HG02763 (cell line): ENCODE results near the gene PFKFB1.
A peak's percentile ranks its signal among the peaks of the same experiment; 100 is the strongest.

Experiments
- ATAC-seq: cut with Tn5 transposase; IDR thresholded peaks from one replicate; pipeline ENCODE4 v1.9.1; 2021; ENCODE audit warnings: mild to moderate bottlenecking, moderate library complexity; ENCODE audit not compliant: unreplicated experiment

Gene PFKFB1

GRCh38 chrX:54994099-54994498 lies at the start of gene PFKFB1:
PFKFB1 (minus strand) TSS chrX:54994188; CDS start chrX:54994007, 181 bp downstream.
- ATAC-seq: no peak

- ATAC-seq: no peak
Measured at GRCh38 chrX:55041514-55041913, 47.5 kb upstream of the PFKFB1 start.

GRCh38 chrX:55039471-55039870 lies 45.5 kb upstream of the PFKFB1 start:
- no peak for ATAC-seq

GRCh38 chrX:55033429-55033828 lies 39.4 kb upstream of the PFKFB1 start:
- no peak for ATAC-seq

- ATAC-seq: no peak
Measured at GRCh38 chrX:55030271-55031205, 36.5 kb upstream of the PFKFB1 start, which contains the start of gene ALAS2. ALAS2 (minus strand) TSS chrX:55030977; CDS start chrX:55026000, 4,977 bp downstream.

- no peak for ATAC-seq
Measured at GRCh38 chrX:55029291-55029690, 35.3 kb upstream of the PFKFB1 start.

- no peak for ATAC-seq
Measured at GRCh38 chrX:55028611-55029010, 34.6 kb upstream of the PFKFB1 start.

GRCh38 chrX:55028040-55028439 lies 34.1 kb upstream of the PFKFB1 start:
- no peak for ATAC-seq

GRCh38 chrX:55026840-55027239 lies 32.9 kb upstream of the PFKFB1 start:
- ATAC-seq: no peak

- no peak for ATAC-seq
Measured at GRCh38 chrX:55026143-55026542, 32.2 kb upstream of the PFKFB1 start.

- no peak for ATAC-seq
Measured at GRCh38 chrX:55014897-55015299, 20.9 kb upstream of the PFKFB1 start.

- ATAC-seq: no peak
Measured at GRCh38 chrX:55011294-55011693, 17.3 kb upstream of the PFKFB1 start.

GRCh38 chrX:55008571-55009358 lies 14.8 kb upstream of the PFKFB1 start:
- ATAC-seq: no peak

- no peak for ATAC-seq
Measured at GRCh38 chrX:55007656-55008055, 13.7 kb upstream of the PFKFB1 start.

GRCh38 chrX:55006827-55007621 lies 13.0 kb upstream of the PFKFB1 start:
- no peak for ATAC-seq

- ATAC-seq: no peak
Measured at GRCh38 chrX:55005256-55005655, 11.3 kb upstream of the PFKFB1 start.

- no peak for ATAC-seq
Measured at GRCh38 chrX:55004231-55004630, 10.2 kb upstream of the PFKFB1 start.

- peak; percentile 89 for ATAC-seq
Measured at GRCh38 chrX:54999717-55000598, 6.0 kb upstream of the PFKFB1 start, which contains the start of gene APEX2. APEX2 (plus strand) TSS chrX:55000363; CDS start chrX:55000423, 60 bp downstream.

GRCh38 chrX:54995621-54996020 lies 1.6 kb upstream of the PFKFB1 start:
- ATAC-seq: no peak
